ENCODE measurements around the gene HOXD8. TPM values are rescaled to one million over a fixed set of nuclear protein-coding genes. Genes with fewer than 3 reads are reported as not detected.

Gene HOXD8
- 28.1 and 35.4 TPM in 2 replicates for polyA plus RNA-seq (2014; cell fraction: cytosol; rRNA removed)
- polyA plus RNA-seq (2014; cell fraction: nucleus; rRNA removed), result 28.0 and 35.7 TPM in 2 replicates

GRCh38 chr2:176128982-176129796 is at the start of gene HOXD8:
Gene HOXD8 (plus strand): TSS chr2:176129705. CDS start chr2:176130367, 662 bp downstream.
- DNase-seq (ENCODE audit: low spot score), result peak; percentile 90

GRCh38 chr2:176079831-176080539 is 49.5 kb upstream of the HOXD8 start:
- DNase-seq (ENCODE audit: low spot score), result peak; percentile 81

GRCh38 chr2:176080540-176081375 is 48.7 kb upstream of the HOXD8 start:
- DNase-seq (ENCODE audit: low spot score), result no peak

- no peak for DNase-seq (ENCODE audit: low spot score)
Observed at GRCh38 chr2:176081376-176081836, 48.1 kb upstream of the HOXD8 start.

GRCh38 chr2:176081837-176082524 is 47.5 kb upstream of the HOXD8 start:
- DNase-seq (ENCODE audit: low spot score), result no peak

GRCh38 chr2:176082525-176082823 is 47.0 kb upstream of the HOXD8 start:
- DNase-seq (ENCODE audit: low spot score), result no peak

GRCh38 chr2:176082824-176083751 is 46.4 kb upstream of the HOXD8 start:
- DNase-seq (ENCODE audit: low spot score), result no peak

GRCh38 chr2:176083796-176084261 is 45.7 kb upstream of the HOXD8 start, which contains the start of gene EVX2:
Gene EVX2 (minus strand): TSS chr2:176083962. CDS start chr2:176083776, 186 bp downstream.
- no peak for DNase-seq (ENCODE audit: low spot score)

GRCh38 chr2:176084611-176085119 is 44.8 kb upstream of the HOXD8 start:
- DNase-seq (ENCODE audit: low spot score), result no peak

- no peak for DNase-seq (ENCODE audit: low spot score)
Observed at GRCh38 chr2:176085120-176085788, 44.3 kb upstream of the HOXD8 start.

GRCh38 chr2:176085861-176086771 is 43.4 kb upstream of the HOXD8 start:
- peak; percentile 43 for DNase-seq (ENCODE audit: low spot score)

GRCh38 chr2:176087330-176088047 is 42.0 kb upstream of the HOXD8 start:
- no peak for DNase-seq (ENCODE audit: low spot score)

- DNase-seq (ENCODE audit: low spot score), result peak; percentile 43
Observed at GRCh38 chr2:176088048-176088936, 41.2 kb upstream of the HOXD8 start.

GRCh38 chr2:176088937-176089842 is 40.3 kb upstream of the HOXD8 start:
- no peak for DNase-seq (ENCODE audit: low spot score)

- no peak for DNase-seq (ENCODE audit: low spot score)
Observed at GRCh38 chr2:176089843-176090395, 39.6 kb upstream of the HOXD8 start.

All from SK-N-DZ (cell line).